Panc1 (cell line): Measurements from ENCODE around the gene PRAMEF33.
"Not testable (repeated sequence)": the region's sequence is repeated elsewhere in the genome, so short reads cannot be mapped to it uniquely, and the experiment has no call there.

Experiments
- POLR2AphosphoS5 ChIP-seq: IDR thresholded peaks from 2 replicates; pipeline ENCODE4 v1.6.1; 2012; ENCODE audit warnings: mild to moderate bottlenecking, low read depth, low read length, moderate library complexity
- SIN3A ChIP-seq: IDR thresholded peaks from 2 replicates; pipeline ENCODE4 v1.6.1; 2012; ENCODE audit warnings: low read depth, mild to moderate bottlenecking, low read length, moderate library complexity, borderline replicate concordance; ENCODE audit not compliant: insufficient read depth
- TCF7L2 ChIP-seq: IDR thresholded peaks from 2 replicates; pipeline ENCODE4 v1.6.1; 2011; ENCODE audit warnings: mild to moderate bottlenecking, low read depth, low read length, inconsistent platforms
- TF ChIP-seq, protein P1 (sequence below): fragments of 450-650 bp; IDR thresholded peaks from 2 replicates; pipeline ENCODE4 v1.5.1; 2017; ENCODE audit warnings: mild to moderate bottlenecking
- TF ChIP-seq, protein P2 (sequence below), 2 experiments: IDR thresholded peaks; 2 replicates each; pipeline ENCODE4 v1.6.1; 2011 to 2012; ENCODE audit warnings: low read depth in 2 of 2, control low read depth in 1 of 2, low read length in 1 of 2, mild to moderate bottlenecking in 1 of 2, moderate library complexity in 1 of 2; ENCODE audit not compliant: insufficient read depth in 1 of 2

DNA sequence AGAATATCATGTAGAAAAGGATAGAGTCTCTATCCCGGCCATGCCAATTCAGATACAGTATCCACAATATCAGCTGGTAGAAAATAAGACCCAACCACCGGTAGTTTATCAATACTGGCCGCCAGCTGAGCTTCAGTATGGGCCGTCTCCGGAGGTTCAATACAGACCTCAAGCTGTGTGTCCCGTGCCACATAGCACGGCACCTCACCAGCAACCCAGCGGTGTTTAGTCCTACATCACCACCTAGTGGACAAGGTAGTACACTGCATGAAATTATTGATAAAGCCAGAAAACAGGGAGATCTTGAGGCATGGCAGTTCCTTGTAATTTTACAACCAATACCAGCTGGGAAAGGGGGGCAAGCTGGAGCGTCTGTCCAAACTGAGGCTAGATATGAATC is 51.1 kb downstream of the PRAMEF33 start:
- TF ChIP-seq, protein P1, sequence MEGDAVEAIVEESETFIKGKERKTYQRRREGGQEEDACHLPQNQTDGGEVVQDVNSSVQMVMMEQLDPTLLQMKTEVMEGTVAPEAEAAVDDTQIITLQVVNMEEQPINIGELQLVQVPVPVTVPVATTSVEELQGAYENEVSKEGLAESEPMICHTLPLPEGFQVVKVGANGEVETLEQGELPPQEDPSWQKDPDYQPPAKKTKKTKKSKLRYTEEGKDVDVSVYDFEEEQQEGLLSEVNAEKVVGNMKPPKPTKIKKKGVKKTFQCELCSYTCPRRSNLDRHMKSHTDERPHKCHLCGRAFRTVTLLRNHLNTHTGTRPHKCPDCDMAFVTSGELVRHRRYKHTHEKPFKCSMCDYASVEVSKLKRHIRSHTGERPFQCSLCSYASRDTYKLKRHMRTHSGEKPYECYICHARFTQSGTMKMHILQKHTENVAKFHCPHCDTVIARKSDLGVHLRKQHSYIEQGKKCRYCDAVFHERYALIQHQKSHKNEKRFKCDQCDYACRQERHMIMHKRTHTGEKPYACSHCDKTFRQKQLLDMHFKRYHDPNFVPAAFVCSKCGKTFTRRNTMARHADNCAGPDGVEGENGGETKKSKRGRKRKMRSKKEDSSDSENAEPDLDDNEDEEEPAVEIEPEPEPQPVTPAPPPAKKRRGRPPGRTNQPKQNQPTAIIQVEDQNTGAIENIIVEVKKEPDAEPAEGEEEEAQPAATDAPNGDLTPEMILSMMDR: not testable (repeated sequence)
- not testable (repeated sequence) for TF ChIP-seq POLR2AphosphoS5, SIN3A, TCF7L2
- TF ChIP-seq, protein P2, sequence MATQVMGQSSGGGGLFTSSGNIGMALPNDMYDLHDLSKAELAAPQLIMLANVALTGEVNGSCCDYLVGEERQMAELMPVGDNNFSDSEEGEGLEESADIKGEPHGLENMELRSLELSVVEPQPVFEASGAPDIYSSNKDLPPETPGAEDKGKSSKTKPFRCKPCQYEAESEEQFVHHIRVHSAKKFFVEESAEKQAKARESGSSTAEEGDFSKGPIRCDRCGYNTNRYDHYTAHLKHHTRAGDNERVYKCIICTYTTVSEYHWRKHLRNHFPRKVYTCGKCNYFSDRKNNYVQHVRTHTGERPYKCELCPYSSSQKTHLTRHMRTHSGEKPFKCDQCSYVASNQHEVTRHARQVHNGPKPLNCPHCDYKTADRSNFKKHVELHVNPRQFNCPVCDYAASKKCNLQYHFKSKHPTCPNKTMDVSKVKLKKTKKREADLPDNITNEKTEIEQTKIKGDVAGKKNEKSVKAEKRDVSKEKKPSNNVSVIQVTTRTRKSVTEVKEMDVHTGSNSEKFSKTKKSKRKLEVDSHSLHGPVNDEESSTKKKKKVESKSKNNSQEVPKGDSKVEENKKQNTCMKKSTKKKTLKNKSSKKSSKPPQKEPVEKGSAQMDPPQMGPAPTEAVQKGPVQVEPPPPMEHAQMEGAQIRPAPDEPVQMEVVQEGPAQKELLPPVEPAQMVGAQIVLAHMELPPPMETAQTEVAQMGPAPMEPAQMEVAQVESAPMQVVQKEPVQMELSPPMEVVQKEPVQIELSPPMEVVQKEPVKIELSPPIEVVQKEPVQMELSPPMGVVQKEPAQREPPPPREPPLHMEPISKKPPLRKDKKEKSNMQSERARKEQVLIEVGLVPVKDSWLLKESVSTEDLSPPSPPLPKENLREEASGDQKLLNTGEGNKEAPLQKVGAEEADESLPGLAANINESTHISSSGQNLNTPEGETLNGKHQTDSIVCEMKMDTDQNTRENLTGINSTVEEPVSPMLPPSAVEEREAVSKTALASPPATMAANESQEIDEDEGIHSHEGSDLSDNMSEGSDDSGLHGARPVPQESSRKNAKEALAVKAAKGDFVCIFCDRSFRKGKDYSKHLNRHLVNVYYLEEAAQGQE (IDR thresholded peaks at IDR 0.05; ENCODE audit: insufficient read depth in 1 of 2, low read depth in 2 of 2, low read length in 1 of 2): not testable (repeated sequence)
